Stomach (tissue), 4 donors: ENCODE measurements around the gene TRIM66.

ENCODE experiments used
- CTCF ChIP-seq, 7 experiments: fragments of 450-650 bp in 4 of 7; fragments of 200-600 bp in 3 of 7; sonication (generic) in 3 of 7; IDR thresholded peaks; one replicate each; pipeline ENCODE4 v1.5.1; 2016 to 2019; ENCODE audit warnings: antibody characterized with exemption in 7 of 7, control low read depth in 2 of 7, mild to moderate bottlenecking in 1 of 7
- POLR2A ChIP-seq, 4 donors: fragments of 450-650 bp; IDR thresholded peaks; one replicate each; pipeline ENCODE4 v1.6.1; 2016; ENCODE audit warnings: antibody characterized with exemption in 4 of 4, control low read depth in 2 of 4, mild to moderate bottlenecking in 1 of 4, moderate library complexity in 1 of 4
- POLR2AphosphoS5 ChIP-seq, 3 donors: sonication (generic); formaldehyde crosslinking; IDR thresholded peaks; one replicate each; pipeline ENCODE4 v1.6.1; 2016; ENCODE audit warnings: antibody characterized with exemption in 3 of 3

- TF ChIP-seq CTCF (IDR thresholded peaks at IDR 0.05) (no peak), POLR2A (IDR thresholded peaks at IDR 0.05) (no peak), POLR2AphosphoS5 (IDR thresholded peaks at IDR 0.05) (no peak)
Measured at GRCh38 chr11:8641332-8641731, 41.1 kb downstream of the TRIM66 start.
